ENCODE measurements around the gene OLR1.

OLR1 gene

DNA sequence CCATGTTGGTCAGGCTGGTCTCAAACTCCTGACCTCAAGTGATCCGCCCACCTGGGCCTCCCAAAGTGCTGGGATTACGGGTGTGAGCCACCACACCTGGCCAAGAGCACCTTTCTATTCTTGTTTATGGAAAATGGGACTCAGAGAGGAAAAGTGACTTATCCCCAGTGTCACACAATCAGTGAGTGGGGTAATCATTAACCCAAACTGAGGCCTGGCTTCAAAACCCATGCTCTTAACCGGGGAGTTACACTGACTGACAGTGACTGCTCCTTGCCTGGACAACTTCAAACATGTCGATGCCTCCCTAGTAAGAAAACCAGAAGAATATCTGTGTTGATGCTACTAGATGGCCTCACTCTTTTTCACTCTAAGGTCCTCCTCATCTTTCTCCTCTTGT is 49.2 kb downstream of the OLR1 start:
- TF ChIP-seq, protein P1, sequence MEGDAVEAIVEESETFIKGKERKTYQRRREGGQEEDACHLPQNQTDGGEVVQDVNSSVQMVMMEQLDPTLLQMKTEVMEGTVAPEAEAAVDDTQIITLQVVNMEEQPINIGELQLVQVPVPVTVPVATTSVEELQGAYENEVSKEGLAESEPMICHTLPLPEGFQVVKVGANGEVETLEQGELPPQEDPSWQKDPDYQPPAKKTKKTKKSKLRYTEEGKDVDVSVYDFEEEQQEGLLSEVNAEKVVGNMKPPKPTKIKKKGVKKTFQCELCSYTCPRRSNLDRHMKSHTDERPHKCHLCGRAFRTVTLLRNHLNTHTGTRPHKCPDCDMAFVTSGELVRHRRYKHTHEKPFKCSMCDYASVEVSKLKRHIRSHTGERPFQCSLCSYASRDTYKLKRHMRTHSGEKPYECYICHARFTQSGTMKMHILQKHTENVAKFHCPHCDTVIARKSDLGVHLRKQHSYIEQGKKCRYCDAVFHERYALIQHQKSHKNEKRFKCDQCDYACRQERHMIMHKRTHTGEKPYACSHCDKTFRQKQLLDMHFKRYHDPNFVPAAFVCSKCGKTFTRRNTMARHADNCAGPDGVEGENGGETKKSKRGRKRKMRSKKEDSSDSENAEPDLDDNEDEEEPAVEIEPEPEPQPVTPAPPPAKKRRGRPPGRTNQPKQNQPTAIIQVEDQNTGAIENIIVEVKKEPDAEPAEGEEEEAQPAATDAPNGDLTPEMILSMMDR (IDR thresholded peaks at IDR 0.05), result no peak

DNA sequence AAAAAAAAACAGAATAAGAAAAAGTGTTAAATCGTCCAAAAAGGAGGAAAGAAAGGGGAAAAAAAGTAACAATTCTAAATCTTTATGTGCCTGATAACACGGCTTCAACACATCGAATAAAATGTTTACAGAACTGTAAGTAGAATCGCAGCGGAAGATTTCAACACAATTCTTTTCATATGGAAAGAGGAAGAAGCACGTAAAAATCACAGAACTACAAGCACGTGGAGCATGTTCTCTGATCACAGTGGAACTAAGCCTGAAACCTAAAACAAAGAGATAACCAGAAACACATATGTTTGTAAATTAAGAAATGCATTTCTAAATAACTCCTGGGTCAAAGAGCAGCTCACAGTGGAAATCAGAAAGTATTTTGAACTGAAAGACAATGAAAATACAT is 50.7 kb downstream of the OLR1 start:
- TF ChIP-seq, protein P1 (IDR thresholded peaks at IDR 0.05), result no peak

DNA sequence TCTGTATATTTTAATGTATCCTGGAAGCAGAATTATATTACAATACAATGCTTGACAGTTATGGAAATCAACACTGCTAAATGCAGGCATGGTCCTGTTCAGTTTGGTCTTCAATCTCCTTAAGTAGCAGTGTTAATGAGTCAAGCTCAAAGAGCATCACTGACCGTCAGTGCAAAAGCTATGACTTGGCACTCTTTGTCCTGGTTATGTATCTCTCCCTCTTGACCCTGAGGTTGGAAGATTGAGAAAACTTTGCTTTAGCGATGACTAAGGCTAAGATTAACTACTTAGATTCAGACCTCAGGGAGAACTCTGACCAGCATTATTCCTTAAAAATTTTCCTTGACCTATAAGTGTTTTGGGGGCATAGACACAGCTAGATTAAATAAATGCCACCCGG is 52.9 kb downstream of the OLR1 start:
- TF ChIP-seq, protein P1 (IDR thresholded peaks at IDR 0.05), result no peak

DNA sequence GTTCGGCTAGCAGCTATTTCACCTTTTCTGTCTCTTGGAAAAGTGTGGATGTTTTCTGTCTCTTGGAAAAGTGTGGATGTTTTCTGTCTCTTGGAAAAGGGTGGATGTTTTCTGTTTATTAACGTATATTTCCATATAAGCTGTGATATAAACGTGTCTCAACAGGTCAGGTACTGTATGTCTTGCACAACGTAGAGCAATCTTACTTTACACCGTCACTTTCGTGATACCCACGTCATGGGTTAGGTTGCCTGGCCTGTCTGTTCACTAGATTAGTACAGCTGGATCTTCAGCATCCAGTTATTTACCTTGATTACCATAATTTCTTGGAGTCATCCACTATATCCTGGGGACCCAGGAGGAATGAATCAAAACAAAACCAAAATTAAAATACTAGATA is 56.0 kb downstream of the OLR1 start:
- TF ChIP-seq, protein P1 (IDR thresholded peaks at IDR 0.05), result no peak

DNA sequence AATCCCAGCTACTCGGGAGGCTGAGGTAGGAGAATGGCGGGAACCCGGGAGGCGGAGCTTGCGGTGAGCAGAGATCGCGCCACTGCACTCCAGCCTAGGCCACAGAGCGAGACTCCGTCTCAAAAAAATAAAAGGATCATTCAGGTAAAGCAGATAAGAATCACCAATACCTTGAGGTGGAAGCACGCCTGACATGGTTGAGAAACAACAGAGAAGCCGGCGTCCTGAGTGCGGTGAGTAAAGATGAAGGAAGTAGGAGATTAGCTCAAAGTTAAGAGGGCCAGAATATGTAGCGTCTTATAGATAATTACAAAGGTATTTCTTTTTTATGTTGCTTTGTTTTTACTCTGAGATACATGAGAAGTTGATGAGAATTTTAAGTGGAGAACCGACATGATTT is 56.6 kb downstream of the OLR1 start:
- TF ChIP-seq, protein P1 (IDR thresholded peaks at IDR 0.05), result no peak

DNA sequence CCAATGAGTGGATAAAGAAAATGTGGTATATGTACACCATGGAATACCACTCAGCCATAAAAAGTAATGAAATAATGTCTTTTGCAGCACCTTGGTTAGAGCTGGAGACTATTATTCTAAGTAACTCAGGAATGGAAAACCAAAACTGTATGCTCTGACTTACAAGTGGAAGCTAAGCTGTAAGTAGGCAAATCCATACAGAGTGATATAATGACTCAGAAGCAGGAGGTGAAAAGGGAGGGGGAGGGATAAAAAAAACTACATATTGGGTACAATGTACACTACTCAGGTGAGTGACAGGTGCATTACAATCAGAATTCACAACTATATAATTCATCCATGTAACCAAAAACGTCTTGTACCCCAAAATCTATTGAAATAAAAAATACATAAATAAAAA is 58.0 kb downstream of the OLR1 start:
- TF ChIP-seq, protein P1 (IDR thresholded peaks at IDR 0.05), result no peak

DNA sequence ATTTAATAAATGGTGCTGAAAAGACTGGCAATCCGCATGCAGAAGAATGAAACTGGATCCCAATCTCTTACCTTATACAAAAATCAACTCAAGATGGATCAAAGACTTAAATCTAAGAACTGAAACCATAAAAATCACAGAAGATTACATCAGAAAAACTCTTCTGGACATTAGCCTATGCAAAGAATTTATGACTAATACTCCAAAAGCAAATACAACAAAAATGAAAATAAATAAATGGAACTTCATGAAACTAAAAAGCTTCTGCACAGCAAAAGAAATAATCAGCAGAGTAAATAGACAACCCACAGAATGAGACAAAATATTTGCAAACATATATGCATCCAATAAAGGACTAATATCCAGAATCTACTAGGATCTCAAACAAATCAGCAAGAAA is 58.9 kb downstream of the OLR1 start:
- TF ChIP-seq, protein P1 (IDR thresholded peaks at IDR 0.05), result no peak

DNA sequence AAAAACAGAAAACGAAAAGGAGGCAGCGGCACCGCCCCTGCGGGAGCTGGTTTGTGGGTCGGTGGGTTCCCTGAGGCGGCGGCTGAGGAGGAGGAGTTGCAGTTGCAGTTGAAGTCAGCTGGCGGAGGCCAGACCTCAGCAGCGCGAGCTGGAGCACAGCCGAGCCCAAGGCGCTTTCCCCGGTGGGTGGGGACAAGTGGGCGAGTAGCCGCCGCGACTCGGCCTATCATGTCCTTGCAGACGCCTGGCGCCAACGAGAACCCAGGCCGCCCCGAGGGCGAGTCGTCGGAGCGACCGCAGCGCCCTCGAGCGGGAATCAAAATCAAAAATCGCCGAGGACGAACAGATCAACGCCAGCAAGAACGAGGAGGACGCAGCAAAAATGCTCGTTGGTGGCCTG is 60.5 kb downstream of the OLR1 start:
- TF ChIP-seq, protein P1 (IDR thresholded peaks at IDR 0.05), result no peak
